GM12878 (cell line): ENCODE data around the gene LRR1. TPM values are rescaled to one million over a fixed set of nuclear protein-coding genes. Genes with fewer than 3 reads are reported as not detected.

ENCODE experiments used
- ATAC-seq: fragments of 200-7000 bp; cut with Tn5 transposase; 3 replicates; pipeline ENCODE4 v1.9.1; 2020; ENCODE audit warnings: mild to moderate bottlenecking, moderate library complexity
- BruUV-seq: library from RNA; stranded (reverse); fragments of 400-500 nt; replicated peaks from 2 replicates; lab custom pipeline; 2021; lab: Mats Ljungman, UMichigan
- CTCF ChIA-PET: fragments of 300-600 bp; sonication (Branson Sonifier 250); formaldehyde crosslinking; extraction: SDS; loops from one replicate; lab custom pipeline; 2021; ENCODE audit warnings: inconsistent platforms; lab: Yijun Ruan, JAX
- POLR2A ChIA-PET: fragments of 350-600 bp; formaldehyde crosslinking; extraction: SDS; loops from one replicate; lab custom pipeline; 2021; ENCODE audit warnings: inconsistent platforms; lab: Charles Lee
- RAD21 ChIA-PET: fragments of 300-600 bp; sonication (Branson Sonifier 250); formaldehyde crosslinking; loops from one replicate; lab custom pipeline; 2023; ENCODE audit warnings: antibody characterized with exemption; ENCODE audit not compliant: unreplicated experiment; lab: Charles Lee
- SMC1A ChIA-PET: fragments of 300-600 bp; sonication (Branson Sonifier 250); formaldehyde crosslinking; loops from one replicate; lab custom pipeline; 2023; ENCODE audit not compliant: unreplicated experiment, uncharacterized antibody; lab: Charles Lee
- DNase-seq: peaks from one replicate; pipeline ENCODE4 v3.0.0-alpha.2; 2011; ENCODE audit warnings: low read depth, low spot score
- FAIRE-seq: peaks from 3 replicates; lab custom pipeline; 2011; peaks lifted over from hg19 to GRCh38; lab: Jason Lieb, UNC
- H2AFZ ChIP-seq: 2 replicates; pipeline ENCODE4 v1.6.0; 2011; ENCODE audit warnings: low read depth, low read length, control low read depth; ENCODE audit not compliant: control insufficient read depth
- H3K27ac ChIP-seq: 2 replicates; pipeline ENCODE4 v1.5.1; 2011; ENCODE audit warnings: control low read depth; ENCODE audit not compliant: control insufficient read depth, insufficient read depth
- H3K27me3 ChIP-seq, 2 experiments: replicated peaks in 1 of 2; 2 replicates each; pipeline versions ENCODE4 v1.6.0 to v1.6.1; 2011; ENCODE audit warnings: low read length in 1 of 2; ENCODE audit not compliant: control insufficient read depth in 2 of 2, insufficient read depth in 2 of 2
- H3K36me3 ChIP-seq, 2 experiments: 2 replicates each; pipeline ENCODE4 v1.5.1; 2011; ENCODE audit warnings: low read length in 1 of 2; ENCODE audit not compliant: control insufficient read depth in 2 of 2, insufficient read depth in 2 of 2
- H3K4me1 ChIP-seq: 2 replicates; pipeline ENCODE4 v1.6.1; 2011; ENCODE audit warnings: mild to moderate bottlenecking, low read length, moderate library complexity, mixed read lengths; ENCODE audit not compliant: control insufficient read depth, insufficient read depth
- H3K4me2 ChIP-seq: 2 replicates; pipeline ENCODE4 v1.6.0; 2011; ENCODE audit warnings: control low read depth; ENCODE audit not compliant: control insufficient read depth, insufficient read depth
- H3K4me3 ChIP-seq: fragments of 200-600 bp; sonication (generic); 2 replicates; pipeline ENCODE4 v1.5.1; 2016
- H3K79me2 ChIP-seq: 2 replicates; pipeline ENCODE4 v1.6.0; 2011; ENCODE audit warnings: low read length; ENCODE audit not compliant: control insufficient read depth, insufficient read depth
- H3K9ac ChIP-seq: 2 replicates; pipeline ENCODE4 v1.8.0; 2011; ENCODE audit warnings: low read length, control low read depth, mixed read lengths; ENCODE audit not compliant: control insufficient read depth, insufficient read depth
- H3K9me3 ChIP-seq: replicated peaks from 3 replicates; pipeline ENCODE4 v1.5.1; 2011; ENCODE audit warnings: mild to moderate bottlenecking, low read length; ENCODE audit not compliant: control insufficient read depth, insufficient read depth
- H4K20me1 ChIP-seq: 2 replicates; pipeline ENCODE4 v1.6.0; 2011; ENCODE audit not compliant: control insufficient read depth, insufficient read depth
- BHLHE40 ChIP-seq, 2 experiments: fragments of 450-650 bp in 1 of 2; IDR thresholded peaks; 2 replicates each; pipeline ENCODE4 v1.6.1; 2011 to 2017; ENCODE audit warnings: low read depth in 2 of 2, borderline replicate concordance in 1 of 2, improper control_type of control experiment in 1 of 2, low read length in 1 of 2, mild to moderate bottlenecking in 1 of 2
- CEBPB ChIP-seq, 2 experiments: fragments of 150-350 bp in 1 of 2; IDR thresholded peaks; 2 replicates each; pipeline ENCODE4 v1.6.1; 2012 to 2014; ENCODE audit warnings: low read depth in 2 of 2, low read length in 2 of 2, borderline replicate concordance in 1 of 2, inconsistent platforms in 1 of 2
- CHD1 ChIP-seq: IDR thresholded peaks from 2 replicates; pipeline ENCODE4 v1.6.1; 2012; ENCODE audit warnings: low read depth, low read length, improper control_type of control experiment
- CREB1 ChIP-seq: IDR thresholded peaks from 2 replicates; pipeline ENCODE4 v1.6.1; 2012; ENCODE audit warnings: low read depth, mild to moderate bottlenecking, inconsistent platforms
- MXI1 ChIP-seq: fragments of 150-350 bp; IDR thresholded peaks from 2 replicates; pipeline ENCODE4 v1.6.1; 2011; ENCODE audit warnings: low read depth, mild to moderate bottlenecking, inconsistent platforms, low read length, improper control_type of control experiment
- NFIC ChIP-seq: IDR thresholded peaks from 2 replicates; pipeline ENCODE4 v1.6.1; 2012; ENCODE audit warnings: low read depth, mild to moderate bottlenecking, inconsistent platforms, low read length, moderate library complexity
- NR2C1 ChIP-seq: fragments of 450-650 bp; IDR thresholded peaks from 2 replicates; pipeline ENCODE4 v1.6.1; 2017; ENCODE audit warnings: antibody characterized with exemption, mild to moderate bottlenecking, moderate library complexity
- POU2F2 ChIP-seq: IDR thresholded peaks from 3 replicates; pipeline ENCODE4 v1.6.1; 2011; ENCODE audit warnings: low read depth, mild to moderate bottlenecking, low read length, borderline replicate concordance
- RELA ChIP-seq: fragments of 450-650 bp; IDR thresholded peaks from 2 replicates; pipeline ENCODE4 v1.8.0; 2014; ENCODE audit warnings: borderline replicate concordance; ENCODE audit not compliant: partially characterized antibody
- SMAD5 ChIP-seq: IDR thresholded peaks from 2 replicates; pipeline ENCODE4 v1.6.1; 2016; ENCODE audit warnings: antibody characterized with exemption, low read depth
- SPI1 ChIP-seq: IDR thresholded peaks from 2 replicates; pipeline ENCODE4 v1.6.1; 2011; ENCODE audit warnings: low read depth, mild to moderate bottlenecking, low read length, moderate library complexity, borderline replicate concordance; ENCODE audit not compliant: insufficient read depth
- STAT3 ChIP-seq: IDR thresholded peaks from 2 replicates; pipeline ENCODE4 v1.6.1; 2011; ENCODE audit warnings: low read depth, low read length, improper control_type of control experiment
- WRNIP1 ChIP-seq: IDR thresholded peaks from 2 replicates; pipeline ENCODE4 v1.6.1; 2011; ENCODE audit warnings: low read depth, low read length, improper control_type of control experiment, borderline replicate concordance
- ZNF622 ChIP-seq: fragments of 450-650 bp; IDR thresholded peaks from 2 replicates; pipeline ENCODE4 v1.6.1; 2017; ENCODE audit warnings: mild to moderate bottlenecking, inconsistent platforms
- WGBS: methylation state at CpG from one replicate; pipeline ENCODE4 v1.1.6; 2016; ENCODE audit warnings: low lambda C conversion rate; ENCODE audit not compliant: insufficient replicate concordance, insufficient coverage; ENCODE audit errors: missing lambda C conversion rate; 5-methylcytosine and 5-hydroxymethylcytosine counted together
- in situ Hi-C: fragments of 300-500 bp; cut with MboI; formaldehyde crosslinking; loops from 9 replicates; pipeline ENCODE4 v1.14.3; 2018; ENCODE audit warnings: mixed read lengths
- intact Hi-C: fragments of 100-400 bp; cut with micrococcal nuclease; formaldehyde crosslinking; loops from one replicate; pipeline ENCODE4 v1.14.2; 2022; ENCODE audit not compliant: unreplicated experiment
- polyA plus RNA-seq, 11 experiments: library from polyadenylated mRNA; depleted of rRNA in 4 of 11; unstranded in 6 of 11; stranded (reverse) in 5 of 11; fragments of >200 nt; fragmentation: Nextera tagmentation in 4 of 11; fragmentation: Illumina TruSeq in 1 of 11; extraction: Ambion mirVana in 4 of 11; extraction: Trizol in 1 of 11; gene quantifications; 1 replicate in 1 of 11; 2 replicates in 10 of 11; pipeline versions ENCODE4 v1.2.1 to v1.2.3, GENCODE V29; 2011 to 2016; ENCODE audit warnings: inconsistent platforms in 2 of 11, missing spikeins in 2 of 11, low read depth in 1 of 11
- total RNA-seq, 4 experiments: library from RNA; depleted of rRNA in 3 of 4; stranded (reverse); fragments of >200 nt in 3 of 4; fragmentation: Illumina TruSeq in 1 of 4; extraction: Trizol in 1 of 4; gene quantifications; 2 replicates each; pipeline versions ENCODE4 v1.2.1 to v1.2.3, GENCODE V29; 2013 to 2021
- TF ChIP-seq, protein P1 (sequence below): fragments of 450-650 bp; IDR thresholded peaks from 2 replicates; pipeline ENCODE4 v1.6.1; 2017; ENCODE audit warnings: mild to moderate bottlenecking, moderate library complexity
- TF ChIP-seq, protein P2 (sequence below): fragments of 450-650 bp; IDR thresholded peaks from 2 replicates; pipeline ENCODE4 v1.6.1; 2017; ENCODE audit warnings: antibody characterized with exemption, mild to moderate bottlenecking, moderate library complexity

LRR1 gene
- total and polyA plus RNA-seq, 10 of the 15 experiments (the other 5 are each of a cell fraction or from before 2014, with no cell fraction given): 36.9 to 110 (median 53.1) TPM

DNA sequence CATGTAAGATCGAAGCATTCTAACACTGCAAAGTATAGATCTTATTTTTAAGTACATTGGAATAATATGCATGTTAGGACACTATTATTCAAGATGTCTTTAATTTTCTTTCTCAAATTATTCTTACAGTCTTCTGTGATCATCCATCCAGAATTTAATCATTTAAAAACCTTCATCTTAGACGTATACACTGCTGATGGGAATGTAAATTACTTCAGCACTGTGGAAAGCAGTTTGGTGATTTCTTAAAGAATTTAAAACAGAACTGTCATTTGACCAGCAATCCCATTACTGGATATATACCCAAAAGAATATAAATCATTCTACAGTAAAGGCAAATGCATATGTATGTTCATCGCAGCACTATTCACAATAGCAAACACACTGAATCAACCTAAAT lies 9.4 kb upstream of the LRR1 start (continued):
- TF ChIP-seq, protein P1, sequence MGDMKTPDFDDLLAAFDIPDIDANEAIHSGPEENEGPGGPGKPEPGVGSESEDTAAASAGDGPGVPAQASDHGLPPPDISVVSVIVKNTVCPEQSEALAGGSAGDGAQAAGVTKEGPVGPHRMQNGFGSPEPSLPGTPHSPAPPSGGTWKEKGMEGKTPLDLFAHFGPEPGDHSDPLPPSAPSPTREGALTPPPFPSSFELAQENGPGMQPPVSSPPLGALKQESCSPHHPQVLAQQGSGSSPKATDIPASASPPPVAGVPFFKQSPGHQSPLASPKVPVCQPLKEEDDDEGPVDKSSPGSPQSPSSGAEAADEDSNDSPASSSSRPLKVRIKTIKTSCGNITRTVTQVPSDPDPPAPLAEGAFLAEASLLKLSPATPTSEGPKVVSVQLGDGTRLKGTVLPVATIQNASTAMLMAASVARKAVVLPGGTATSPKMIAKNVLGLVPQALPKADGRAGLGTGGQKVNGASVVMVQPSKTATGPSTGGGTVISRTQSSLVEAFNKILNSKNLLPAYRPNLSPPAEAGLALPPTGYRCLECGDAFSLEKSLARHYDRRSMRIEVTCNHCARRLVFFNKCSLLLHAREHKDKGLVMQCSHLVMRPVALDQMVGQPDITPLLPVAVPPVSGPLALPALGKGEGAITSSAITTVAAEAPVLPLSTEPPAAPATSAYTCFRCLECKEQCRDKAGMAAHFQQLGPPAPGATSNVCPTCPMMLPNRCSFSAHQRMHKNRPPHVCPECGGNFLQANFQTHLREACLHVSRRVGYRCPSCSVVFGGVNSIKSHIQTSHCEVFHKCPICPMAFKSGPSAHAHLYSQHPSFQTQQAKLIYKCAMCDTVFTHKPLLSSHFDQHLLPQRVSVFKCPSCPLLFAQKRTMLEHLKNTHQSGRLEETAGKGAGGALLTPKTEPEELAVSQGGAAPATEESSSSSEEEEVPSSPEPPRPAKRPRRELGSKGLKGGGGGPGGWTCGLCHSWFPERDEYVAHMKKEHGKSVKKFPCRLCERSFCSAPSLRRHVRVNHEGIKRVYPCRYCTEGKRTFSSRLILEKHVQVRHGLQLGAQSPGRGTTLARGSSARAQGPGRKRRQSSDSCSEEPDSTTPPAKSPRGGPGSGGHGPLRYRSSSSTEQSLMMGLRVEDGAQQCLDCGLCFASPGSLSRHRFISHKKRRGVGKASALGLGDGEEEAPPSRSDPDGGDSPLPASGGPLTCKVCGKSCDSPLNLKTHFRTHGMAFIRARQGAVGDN: no peak
- TF ChIP-seq SPI1: no peak
- no peak for TF ChIP-seq CEBPB (IDR thresholded peaks at IDR 0.05; ENCODE audit: borderline replicate concordance in 1 of 2, low read depth in 2 of 2, low read length in 2 of 2)
- TF ChIP-seq, all 136 proteins: peak for 0

DNA sequence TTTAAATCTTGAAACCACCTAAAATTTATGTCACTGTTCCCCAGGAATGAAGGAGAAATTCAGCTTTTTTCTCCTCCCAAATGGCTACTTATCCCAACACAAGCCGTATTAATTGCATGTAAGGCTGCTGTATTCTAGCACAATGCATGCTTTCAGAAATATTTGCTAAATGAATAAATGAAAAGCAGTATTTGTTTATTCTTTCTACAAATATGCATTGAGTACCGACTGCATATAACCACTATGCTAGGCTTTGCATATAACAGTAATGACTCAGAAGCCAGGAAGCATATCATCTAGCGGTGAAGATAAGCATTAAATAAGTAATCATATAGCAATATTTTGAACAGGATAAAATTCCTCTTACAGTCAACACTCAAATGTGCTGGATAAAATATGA lies 5.7 kb upstream of the LRR1 start:
- WGBS: 4% methylated on average over 3 of the region's 3 CpGs
- Histone ChIP-seq H2AFZ (0 out of 2 replicates have a peak overlapping the region, but pooled peaks have one; percentile 9), H3K9ac (no peak overlapping the region), H3K9me3 (no peaks in the 10 kb centered on the region), H3K4me3 (0 out of 2 replicates have a peak overlapping the region, but pooled peaks have one; percentile 11), H3K36me3 (no peaks in the 10 kb centered on the region), H3K79me2 (peaks cover 10% of the 10 kb centered on the region), H3K27me3 (no peaks in the 10 kb centered on the region), H3K4me1 (peaks cover 17% of the 10 kb centered on the region), H3K27ac (no peak overlapping the region; the same call in 1 of the 2 replicates), H4K20me1 (no peaks in the 10 kb centered on the region), H3K4me2 (peak overlapping the region; percentile 21)
- in situ Hi-C loops: no loop called here
- RAD21 ChIA-PET: interaction anchor here (1.8 kb wide), 1 partner anchor 35 kb away, joined by 4 read pairs; no protein-coding TSS in a partner anchor
- no peak for FAIRE-seq
- BruUV-seq: no TSS peak
- SMC1A ChIA-PET: no interaction called here
- POLR2A ChIA-PET: interaction anchor here (6.7 kb wide), 1 partner anchor 7 kb away, joined by 62 read pairs; the partner anchor contains the start of gene RPS29
- no peak for ATAC-seq
- CTCF ChIA-PET: interaction anchor here (0.9 to 2.6 kb wide), 2 partner anchors 39 to 131 kb away, joined by 4 to 9 read pairs; no protein-coding TSS in a partner anchor
- intact Hi-C loops: no loop called here
- no peak for DNase-seq
- TF ChIP-seq, protein P2, sequence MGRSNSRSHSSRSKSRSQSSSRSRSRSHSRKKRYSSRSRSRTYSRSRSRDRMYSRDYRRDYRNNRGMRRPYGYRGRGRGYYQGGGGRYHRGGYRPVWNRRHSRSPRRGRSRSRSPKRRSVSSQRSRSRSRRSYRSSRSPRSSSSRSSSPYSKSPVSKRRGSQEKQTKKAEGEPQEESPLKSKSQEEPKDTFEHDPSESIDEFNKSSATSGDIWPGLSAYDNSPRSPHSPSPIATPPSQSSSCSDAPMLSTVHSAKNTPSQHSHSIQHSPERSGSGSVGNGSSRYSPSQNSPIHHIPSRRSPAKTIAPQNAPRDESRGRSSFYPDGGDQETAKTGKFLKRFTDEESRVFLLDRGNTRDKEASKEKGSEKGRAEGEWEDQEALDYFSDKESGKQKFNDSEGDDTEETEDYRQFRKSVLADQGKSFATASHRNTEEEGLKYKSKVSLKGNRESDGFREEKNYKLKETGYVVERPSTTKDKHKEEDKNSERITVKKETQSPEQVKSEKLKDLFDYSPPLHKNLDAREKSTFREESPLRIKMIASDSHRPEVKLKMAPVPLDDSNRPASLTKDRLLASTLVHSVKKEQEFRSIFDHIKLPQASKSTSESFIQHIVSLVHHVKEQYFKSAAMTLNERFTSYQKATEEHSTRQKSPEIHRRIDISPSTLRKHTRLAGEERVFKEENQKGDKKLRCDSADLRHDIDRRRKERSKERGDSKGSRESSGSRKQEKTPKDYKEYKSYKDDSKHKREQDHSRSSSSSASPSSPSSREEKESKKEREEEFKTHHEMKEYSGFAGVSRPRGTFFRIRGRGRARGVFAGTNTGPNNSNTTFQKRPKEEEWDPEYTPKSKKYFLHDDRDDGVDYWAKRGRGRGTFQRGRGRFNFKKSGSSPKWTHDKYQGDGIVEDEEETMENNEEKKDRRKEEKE: no peak
- TF ChIP-seq NR2C1: no peak
- 0 out of 2 replicates have a peak, but pooled peaks have one; percentile 28 for TF ChIP-seq NFIC
- no peak for TF ChIP-seq RELA
- TF ChIP-seq SMAD5: no peak
- TF ChIP-seq CHD1: no peak
- no peak for TF ChIP-seq CREB1
- TF ChIP-seq WRNIP1: no peak
- no peak for TF ChIP-seq MXI1
- TF ChIP-seq POU2F2: peak; percentile 55; the same call in 1 of the 3 replicates
- TF ChIP-seq BHLHE40 (IDR thresholded peaks at IDR 0.05; ENCODE audit: borderline replicate concordance in 1 of 2, low read depth in 2 of 2, low read length in 1 of 2): no peak
- TF ChIP-seq STAT3: no peak
- TF ChIP-seq ZNF622: no peak
